EH (cell line): Measurements from ENCODE around the gene BEND6.

ENCODE experiments used
- DNase-seq: peaks from one replicate; pipeline ENCODE4 v3.0.0-alpha.2; 2015; ENCODE audit warnings: low read depth

The BEND6 gene, protein sequence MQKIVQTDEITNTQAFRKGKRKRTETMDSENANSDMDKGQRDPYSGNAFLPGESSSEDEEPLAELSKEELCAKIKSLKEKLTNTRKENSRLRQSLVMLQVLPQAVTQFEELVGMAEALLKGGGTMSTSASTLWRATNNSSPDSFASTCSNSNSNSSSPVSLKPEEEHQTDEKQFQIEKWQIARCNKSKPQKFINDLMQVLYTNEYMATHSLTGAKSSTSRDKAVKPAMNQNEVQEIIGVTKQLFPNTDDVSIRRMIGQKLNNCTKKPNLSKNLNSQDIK

DNA sequence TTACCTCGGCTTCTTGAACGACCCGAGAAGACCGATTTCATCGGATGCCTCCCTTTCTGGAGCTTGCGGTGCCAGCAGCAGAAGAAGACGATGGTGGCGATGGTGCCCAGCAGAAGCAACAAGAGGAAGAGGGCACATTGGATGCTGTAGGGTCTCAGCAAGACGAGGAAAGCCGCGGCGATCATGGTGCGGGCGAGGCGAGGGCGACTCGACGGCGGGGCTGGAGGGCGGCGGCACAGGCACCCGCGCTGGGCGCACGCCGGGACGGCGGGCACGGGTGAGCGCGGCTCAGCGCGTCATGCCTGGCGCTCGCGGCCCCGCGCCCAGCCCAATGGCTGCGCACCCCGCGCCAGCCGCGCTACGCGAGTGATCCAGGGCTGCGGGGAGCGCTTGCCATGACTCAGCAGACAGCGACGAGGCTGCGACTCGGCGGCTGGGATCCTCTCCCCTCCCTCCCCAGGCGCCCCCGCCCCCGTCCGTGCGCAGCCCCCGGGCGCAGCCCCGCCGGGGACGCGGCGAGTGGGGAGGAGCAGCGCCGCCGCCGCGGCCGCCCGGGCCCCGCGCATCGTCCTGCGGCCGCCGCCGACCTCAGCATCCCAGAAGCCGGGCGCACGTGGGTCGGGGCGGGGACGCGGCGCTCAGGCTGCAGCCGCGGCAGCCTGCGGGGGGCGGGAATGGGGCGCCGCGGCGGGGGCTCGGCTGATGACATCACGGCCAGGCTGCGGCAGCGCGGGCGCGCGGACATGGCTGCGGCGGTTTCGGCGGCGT is at the start of gene BEND6:
Gene BEND6, plus strand, starts transcription at position 705 of the 768 bp plus-strand sequence. CDS start 26,704 bp downstream, outside the sequence.
- peak; percentile 88 for DNase-seq

DNA sequence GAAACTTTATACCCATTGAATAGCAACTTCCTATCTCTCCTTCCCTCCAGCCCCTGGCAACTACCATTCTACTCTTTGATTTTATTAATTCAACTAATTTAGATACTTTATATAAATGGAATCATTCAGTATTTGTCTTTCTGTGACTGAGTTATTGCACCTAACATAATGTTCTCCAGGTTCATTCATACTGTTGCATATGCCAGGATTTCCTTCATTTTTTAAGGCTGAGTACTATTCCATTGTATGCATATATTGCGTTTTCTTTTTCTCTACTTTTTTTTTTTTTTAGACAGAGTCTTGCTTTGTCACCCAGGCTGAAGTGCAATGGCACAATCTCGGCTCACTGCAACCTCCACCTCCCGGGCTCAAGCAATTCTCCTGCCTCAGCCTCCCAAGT is 49.5 kb upstream of the BEND6 start:
- no peak for DNase-seq

DNA sequence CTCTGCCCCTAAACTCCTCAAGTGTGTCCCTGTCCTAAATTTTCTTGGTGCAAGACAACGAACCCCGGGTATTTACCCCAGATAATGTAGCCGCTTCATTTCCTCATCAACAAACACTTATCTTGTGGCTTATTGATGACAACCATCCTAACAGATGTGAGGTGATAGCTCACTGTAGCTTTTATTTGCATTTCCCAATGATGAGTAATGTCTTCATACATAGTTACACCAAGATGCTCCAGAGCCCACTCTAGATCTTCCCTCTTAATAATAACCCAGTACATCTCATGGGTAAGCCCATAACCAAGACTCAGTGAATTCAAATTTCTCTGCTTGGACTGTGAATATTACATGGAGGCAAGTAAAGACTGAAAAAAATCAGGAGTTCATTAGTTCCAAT is 48.2 kb upstream of the BEND6 start:
- DNase-seq: peak; percentile 70

DNA sequence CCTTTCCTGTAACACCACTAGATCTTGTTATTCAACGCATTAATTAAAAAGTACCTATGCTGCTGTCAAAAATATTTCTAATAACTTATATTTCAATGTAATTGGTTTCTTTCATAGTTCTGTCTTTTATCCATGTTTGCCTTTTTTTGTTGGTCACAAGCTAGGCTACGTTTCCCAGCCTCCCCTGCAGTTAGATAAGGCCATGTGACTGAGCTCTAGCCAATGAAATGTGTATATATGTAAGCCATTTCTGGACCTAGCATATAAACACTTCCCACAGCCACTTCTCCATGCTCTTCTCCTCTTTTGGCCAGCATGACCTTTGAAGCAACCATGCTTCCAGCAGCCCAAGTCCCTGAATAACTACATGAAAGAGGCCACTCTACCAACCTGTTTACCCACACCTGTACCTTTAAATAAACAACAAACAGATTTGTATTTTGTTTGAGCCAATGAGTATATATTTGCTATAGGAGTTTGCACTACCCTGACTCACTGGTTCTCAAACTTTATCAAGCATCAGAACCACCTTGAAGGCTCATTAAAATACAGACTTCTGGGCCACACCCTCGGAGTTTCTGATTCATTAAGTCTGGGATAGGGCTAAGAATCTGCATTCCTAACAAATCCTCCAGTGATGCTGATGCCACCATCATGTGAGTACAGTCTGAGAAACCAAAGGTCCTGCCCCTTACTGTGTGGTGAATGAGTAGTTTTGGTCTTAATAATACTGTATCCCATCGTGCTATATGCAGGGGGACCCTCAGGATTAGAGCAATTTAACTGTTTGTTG is 45.6 kb upstream of the BEND6 start:
- peak; percentile 53 for DNase-seq

DNA sequence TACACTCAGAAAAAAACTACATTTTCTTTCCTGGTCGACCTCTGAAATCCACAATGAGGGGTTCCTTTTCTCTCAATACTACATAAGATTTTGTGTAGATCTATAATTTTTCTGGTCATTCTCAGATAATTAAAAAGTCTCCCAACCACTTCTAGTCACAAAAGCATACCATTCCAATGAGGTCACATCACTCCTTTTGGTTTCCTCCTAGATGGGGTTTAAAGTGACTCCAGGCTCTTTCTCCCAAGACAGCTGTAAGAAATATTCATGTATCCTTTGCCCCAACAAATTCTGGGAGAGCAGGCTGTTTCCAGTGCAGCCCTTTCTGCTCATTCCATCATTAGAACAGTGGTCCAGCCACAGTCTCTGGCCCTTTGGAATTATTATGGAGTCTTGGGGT is 43.1 kb upstream of the BEND6 start:
- peak; percentile 90 for DNase-seq

GRCh38 chr6:56913285-56914074 is 41.4 kb upstream of the BEND6 start:
- DNase-seq: no peak

DNA sequence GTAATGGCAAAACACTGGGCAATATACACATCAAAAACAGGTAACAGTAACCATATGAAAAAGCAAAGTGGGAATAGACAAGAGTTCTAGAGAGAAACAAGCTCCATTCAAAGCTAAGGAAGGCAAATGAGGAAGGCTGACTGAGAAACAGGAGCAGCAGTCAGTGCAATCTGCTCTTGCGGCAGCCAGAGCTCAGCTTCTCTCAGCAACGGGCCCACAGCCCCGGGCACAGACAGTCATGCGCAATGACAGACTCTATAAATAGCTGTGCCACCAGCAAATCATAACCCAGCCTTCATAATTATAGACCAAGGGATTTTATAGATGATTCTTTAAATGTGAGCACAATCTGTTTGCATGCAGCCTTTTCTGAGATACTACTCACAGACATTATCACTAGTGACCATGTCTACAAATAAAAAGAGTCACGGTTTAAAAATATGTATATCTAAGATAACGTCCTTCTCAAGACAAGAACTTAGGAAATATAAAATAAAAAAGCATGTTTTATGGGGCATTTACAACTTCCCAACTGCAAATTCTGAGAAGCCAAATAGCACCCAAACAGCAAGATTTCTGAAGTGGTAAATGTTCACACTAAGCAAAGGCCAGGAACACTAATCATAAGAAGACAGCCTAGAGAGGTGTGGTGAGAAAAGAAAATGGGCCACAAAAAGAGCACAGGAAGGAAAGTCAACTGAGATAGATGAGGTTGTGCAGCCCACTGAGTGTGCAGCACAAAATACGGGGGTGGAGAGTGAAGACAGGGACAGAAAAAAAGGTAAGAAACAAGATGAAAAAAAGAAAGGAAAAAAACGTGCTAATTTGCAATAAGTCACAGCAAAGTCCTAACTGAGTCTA is 39.9 kb upstream of the BEND6 start:
- DNase-seq: peak; percentile 43

- no peak for DNase-seq
Observed at GRCh38 chr6:56915832-56916231, 39.1 kb upstream of the BEND6 start.

DNA sequence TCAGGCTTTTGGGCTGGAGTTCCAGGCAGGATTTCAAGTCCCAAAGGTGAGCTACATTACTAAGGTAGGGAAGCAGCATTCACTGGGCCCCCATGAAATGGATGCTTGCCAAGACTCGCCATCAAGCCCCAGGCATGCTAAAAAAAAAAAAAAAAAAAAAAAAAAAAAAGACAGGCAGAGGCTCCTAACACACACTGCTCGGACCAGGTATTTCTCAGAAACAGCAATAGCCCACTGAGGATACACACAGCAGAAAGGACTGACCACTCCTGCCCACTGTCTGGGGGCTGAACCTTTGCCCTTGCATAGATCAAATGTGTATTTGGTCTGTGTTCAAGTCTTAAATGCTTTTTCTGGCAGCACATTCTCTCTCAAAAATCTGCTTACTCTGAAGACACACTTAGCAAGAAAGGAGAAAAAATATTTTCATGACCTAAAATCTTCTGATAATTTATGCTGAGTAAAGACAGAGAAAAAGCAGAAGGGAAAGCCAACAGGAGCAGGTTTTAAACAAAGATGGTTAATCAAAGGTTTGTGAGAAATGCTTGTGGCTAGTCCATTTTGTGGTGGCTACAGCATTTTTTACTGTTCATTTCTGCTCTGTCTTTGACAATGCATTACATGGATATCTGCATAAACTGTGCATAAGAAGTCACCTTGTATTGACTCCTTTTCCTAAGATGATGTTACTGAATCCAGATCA is 37.9 kb upstream of the BEND6 start:
- DNase-seq: no peak

- no peak for DNase-seq
Observed at GRCh38 chr6:56922645-56923044, 32.3 kb upstream of the BEND6 start.

DNA sequence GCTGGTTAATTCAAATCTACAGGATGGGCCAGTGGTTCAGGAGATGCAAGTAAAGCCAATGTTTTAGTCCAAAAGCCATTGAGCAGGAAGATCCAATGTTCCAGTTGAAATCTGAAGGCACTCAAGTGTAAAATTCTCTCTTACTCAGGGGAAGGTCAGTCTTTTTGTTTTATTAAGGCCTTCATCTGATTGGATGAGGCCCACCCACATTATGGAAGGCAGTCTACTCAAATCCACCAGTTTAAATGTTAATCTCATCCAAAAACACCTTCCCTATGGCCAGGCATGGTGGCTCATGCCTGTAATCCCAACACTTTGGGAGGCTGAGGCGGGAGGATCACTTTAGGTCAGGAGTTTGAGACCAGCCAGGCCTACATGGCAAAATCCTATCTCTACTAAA is 31.3 kb upstream of the BEND6 start:
- DNase-seq: no peak

DNA sequence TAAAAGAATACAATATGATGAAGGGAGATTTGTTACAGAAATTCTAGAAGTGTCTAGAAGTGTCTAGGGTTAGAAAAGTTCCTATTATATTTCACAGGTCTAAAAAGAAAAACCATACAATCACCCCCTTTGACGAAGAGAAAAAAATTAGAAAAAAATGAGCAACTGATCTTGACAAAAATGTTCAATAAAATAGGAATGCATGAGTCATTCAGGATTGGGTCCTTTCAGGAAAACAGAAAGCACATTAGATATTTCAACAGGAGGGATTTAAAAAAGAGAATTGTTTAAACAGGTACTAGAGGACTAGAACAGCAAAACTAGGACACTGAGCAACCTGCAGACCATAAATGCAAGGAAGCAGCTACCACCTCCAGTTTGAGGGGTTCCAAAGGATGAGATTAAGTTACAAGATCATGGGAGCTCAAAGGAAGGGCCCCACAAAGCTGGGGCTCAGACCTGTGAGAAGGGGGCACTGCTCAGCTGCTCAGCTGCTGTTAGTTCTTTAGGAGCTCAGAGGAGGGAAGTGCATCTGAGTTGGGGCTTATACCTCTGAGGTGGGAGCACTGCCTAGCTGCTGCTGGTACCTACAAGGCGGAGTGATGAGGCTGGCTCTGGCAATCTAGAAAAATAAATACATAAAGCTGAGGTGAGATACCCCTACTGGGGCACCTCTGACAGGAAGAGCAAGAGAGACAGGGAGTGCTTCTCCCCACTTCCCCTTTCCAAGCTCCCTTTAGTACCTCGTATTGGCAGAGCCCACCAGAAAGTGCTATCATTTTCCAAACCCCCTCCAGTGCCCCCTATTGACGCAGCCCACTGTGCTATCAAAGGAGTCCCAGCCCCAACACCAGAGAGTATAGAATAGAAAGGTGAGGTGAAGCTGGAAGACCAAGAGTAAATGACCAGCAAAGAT is 27.1 kb upstream of the BEND6 start:
- peak; percentile 55 for DNase-seq

- no peak for DNase-seq
Observed at GRCh38 chr6:56930846-56931245, 24.1 kb upstream of the BEND6 start.

DNA sequence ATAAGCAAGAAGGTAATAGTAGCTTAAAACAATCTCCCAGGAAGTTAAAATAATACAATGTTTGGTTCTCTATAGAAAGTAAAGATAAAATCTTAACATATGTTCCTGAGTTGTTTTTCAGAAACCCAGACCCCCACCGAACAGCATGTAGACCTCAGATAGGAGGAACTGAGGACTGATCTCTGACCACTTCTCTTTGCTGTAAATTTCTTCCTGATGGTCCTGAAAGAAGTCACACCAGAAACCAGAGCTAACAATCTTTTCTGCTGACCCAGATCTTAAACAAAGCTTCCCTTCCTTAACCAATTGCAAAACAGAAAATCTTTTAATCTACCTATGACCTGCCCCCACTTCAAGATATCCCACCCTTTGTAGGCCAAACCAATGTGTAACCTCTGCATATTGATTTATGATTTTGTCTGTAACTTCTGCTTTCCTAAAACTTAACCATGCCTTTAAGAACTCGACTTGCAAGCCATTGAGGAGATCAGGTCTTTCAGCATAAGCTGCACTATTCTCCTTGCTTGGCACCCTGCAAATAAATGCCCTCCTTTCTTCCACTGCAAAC is 21.9 kb upstream of the BEND6 start:
- no peak for DNase-seq

- no peak for DNase-seq
Observed at GRCh38 chr6:56933650-56934049, 21.3 kb upstream of the BEND6 start.

GRCh38 chr6:56934876-56935275 is 20.0 kb upstream of the BEND6 start:
- DNase-seq: no peak

GRCh38 chr6:56936466-56936865 is 18.4 kb upstream of the BEND6 start:
- no peak for DNase-seq

DNA sequence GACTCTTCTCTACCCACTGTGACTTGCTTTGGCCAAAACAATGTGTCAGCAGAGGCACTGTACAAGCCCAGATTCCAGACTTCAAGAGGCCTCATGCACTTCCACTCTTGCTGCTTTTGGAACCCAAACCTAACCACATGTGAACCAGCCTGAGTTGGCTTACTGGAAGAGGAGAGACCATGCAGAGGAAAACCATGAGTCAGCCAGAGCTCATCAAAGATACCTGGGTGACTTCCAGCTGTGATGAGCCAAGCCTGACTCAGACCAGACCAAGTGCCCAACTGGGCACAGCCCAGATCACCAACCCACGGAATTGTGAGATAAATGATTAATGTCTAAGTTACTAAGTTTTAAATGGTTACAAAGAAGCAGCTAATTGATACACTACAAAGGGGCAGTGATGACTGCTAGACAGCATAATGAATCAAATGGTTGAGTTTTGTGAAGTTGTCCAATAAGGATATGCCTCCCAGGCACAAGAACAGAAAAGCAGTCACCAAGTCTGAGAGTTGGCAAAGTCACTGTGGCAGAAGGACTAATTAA is 16.2 kb upstream of the BEND6 start:
- peak; percentile 99 for DNase-seq

- DNase-seq: no peak
Observed at GRCh38 chr6:56940463-56940862, 14.4 kb upstream of the BEND6 start.
